A549 (cell line): ENCODE data around the gene FNDC10. TPM values are rescaled to one million over a fixed set of nuclear protein-coding genes. Genes with fewer than 3 reads are reported as not detected.

ENCODE experiments used
- ATAC-seq, 2 experiments: fragments of 200-7000 bp in 1 of 2; fragments of >200 bp in 1 of 2; cut with Nextera tagmentation in 1 of 2; cut with Tn5 transposase in 1 of 2; 3 replicates each; pipeline versions ENCODE4 v1.8.0 to v1.9.1; 2018 to 2020; ENCODE audit warnings: mild to moderate bottlenecking in 1 of 2, moderate library complexity in 1 of 2
- CTCF ChIA-PET: fragments of 300-600 bp; sonication (Branson Sonifier 250); formaldehyde crosslinking; extraction: SDS; loops from one replicate; lab custom pipeline; 2021; ENCODE audit warnings: antibody characterized with exemption, inconsistent platforms; lab: Yijun Ruan, JAX
- POLR2A ChIA-PET: fragments of 350-600 bp; formaldehyde crosslinking; extraction: SDS; loops from one replicate; lab custom pipeline; 2021; ENCODE audit warnings: antibody characterized with exemption, inconsistent platforms; lab: Yijun Ruan, JAX
- DNase-seq, 2 experiments: peaks; one replicate each; pipeline versions ENCODE4 v3.0.0 to v3.0.0-alpha.2; 2011 to 2016; ENCODE audit warnings: low read depth in 1 of 2, low spot score in 1 of 2
- FAIRE-seq: peaks from 2 replicates; lab custom pipeline; 2011; peaks lifted over from hg19 to GRCh38; lab: Jason Lieb, UNC
- H3K27ac ChIP-seq, 2 experiments: fragments of >200 bp; sonication (Bioruptor Twin); formaldehyde crosslinking; 3 replicates each; pipeline ENCODE4 v1.5.1; 2016 to 2017
- H3K4me1 ChIP-seq: fragments of >200 bp; sonication (Bioruptor Twin); formaldehyde crosslinking; 3 replicates; pipeline ENCODE4 v1.6.1; 2016
- H3K4me2 ChIP-seq: fragments of >200 bp; sonication (Bioruptor Twin); formaldehyde crosslinking; 3 replicates; pipeline ENCODE4 v1.6.1; 2016
- H3K4me3 ChIP-seq: fragments of >200 bp; sonication (Bioruptor Twin); formaldehyde crosslinking; 3 replicates; pipeline ENCODE4 v1.5.1; 2016
- H3K9me3 ChIP-seq: fragments of >200 bp; sonication (Bioruptor Twin); formaldehyde crosslinking; 3 replicates; pipeline ENCODE4 v1.6.1; 2016
- CBX2 ChIP-seq: fragments of 200-600 bp; sonication (generic); IDR thresholded peaks from 2 replicates; pipeline ENCODE4 v1.6.1; 2016; ENCODE audit warnings: low read depth, mild to moderate bottlenecking, borderline replicate concordance
- CBX8 ChIP-seq: fragments of 200-600 bp; sonication (generic); IDR thresholded peaks from 2 replicates; pipeline ENCODE4 v1.6.1; 2016
- CEBPB ChIP-seq, 2 experiments: fragments of >200 bp in 1 of 2; sonication (Bioruptor Twin) in 1 of 2; formaldehyde crosslinking in 1 of 2; IDR thresholded peaks; 2 replicates each; pipeline ENCODE4 v1.6.1; 2012 to 2016
- CHD4 ChIP-seq: fragments of 200-600 bp; sonication (generic); IDR thresholded peaks from 2 replicates; pipeline ENCODE4 v1.6.1; 2016; ENCODE audit warnings: antibody characterized with exemption, mild to moderate bottlenecking, borderline replicate concordance
- EHMT2 ChIP-seq: fragments of 200-600 bp; sonication (generic); IDR thresholded peaks from 2 replicates; pipeline ENCODE4 v1.6.1; 2016; ENCODE audit warnings: antibody characterized with exemption, low read depth, mild to moderate bottlenecking, moderate library complexity
- EP300 ChIP-seq, 2 experiments: fragments of >200 bp; sonication (Bioruptor Twin); formaldehyde crosslinking; IDR thresholded peaks; 2 replicates in 1 of 2; 3 replicates in 1 of 2; pipeline ENCODE4 v1.6.1; 2016 to 2017
- ESRRA ChIP-seq: fragments of 150-350 bp; IDR thresholded peaks from 2 replicates; pipeline ENCODE4 v1.6.1; 2014; ENCODE audit warnings: mild to moderate bottlenecking, low read length, borderline replicate concordance
- FOSB ChIP-seq: fragments of 250-450 bp; sonication (Bioruptor Pico); IDR thresholded peaks from 2 replicates; pipeline ENCODE4 v1.5.0; 2020; ENCODE audit warnings: mild to moderate bottlenecking, moderate library complexity
- GATA3 ChIP-seq: IDR thresholded peaks from 2 replicates; pipeline ENCODE4 v1.6.1; 2012; ENCODE audit warnings: borderline replicate concordance
- HOXB5 ChIP-seq: fragments of 250-450 bp; sonication (Bioruptor Pico); IDR thresholded peaks from 2 replicates; pipeline ENCODE4 v1.5.0; 2020; ENCODE audit warnings: mild to moderate bottlenecking, moderate library complexity
- JUN ChIP-seq, 2 experiments: fragments of >200 bp; sonication (Bioruptor Twin); formaldehyde crosslinking; IDR thresholded peaks; 2 replicates in 1 of 2; 3 replicates in 1 of 2; pipeline ENCODE4 v1.6.1; 2016 to 2017
- JUNB ChIP-seq: fragments of >200 bp; sonication (Bioruptor Twin); formaldehyde crosslinking; IDR thresholded peaks from 2 replicates; pipeline ENCODE4 v1.6.1; 2016
- KDM5A ChIP-seq: fragments of 200-600 bp; sonication (generic); IDR thresholded peaks from 2 replicates; pipeline ENCODE4 v1.6.1; 2016; ENCODE audit warnings: antibody characterized with exemption, mild to moderate bottlenecking
- MYC ChIP-seq: IDR thresholded peaks from 2 replicates; pipeline ENCODE4 v1.6.1; 2012; ENCODE audit warnings: mild to moderate bottlenecking, inconsistent platforms, low read length, improper control_type of control experiment, borderline replicate concordance
- POLR2AphosphoS2 ChIP-seq: conservative IDR thresholded peaks from 2 replicates; pipeline ENCODE4 v1.6.1; 2012; ENCODE audit warnings: low read length, improper control_type of control experiment, inconsistent platforms
- RAD21 ChIP-seq, 2 experiments: fragments of >200 bp in 1 of 2; sonication (Bioruptor Twin) in 1 of 2; formaldehyde crosslinking in 1 of 2; IDR thresholded peaks in 1 of 2; conservative IDR thresholded peaks in 1 of 2; 2 replicates in 1 of 2; 3 replicates in 1 of 2; pipeline ENCODE4 v1.6.1; 2012 to 2018; ENCODE audit warnings: inconsistent platforms in 1 of 2
- SREBF2 ChIP-seq: fragments of 450-650 bp; IDR thresholded peaks from 2 replicates; pipeline ENCODE4 v1.6.1; 2014; ENCODE audit warnings: mild to moderate bottlenecking, moderate library complexity
- ZC3H11A ChIP-seq: fragments of 450-650 bp; IDR thresholded peaks from 2 replicates; pipeline ENCODE4 v1.6.1; 2014; ENCODE audit warnings: antibody characterized with exemption, mild to moderate bottlenecking
- WGBS: methylation state at CpG from one replicate; pipeline ENCODE4 v1.1.6; 2017; ENCODE audit errors: missing lambda C conversion rate; 5-methylcytosine and 5-hydroxymethylcytosine counted together
- polyA plus RNA-seq, 4 experiments: library from polyadenylated mRNA; depleted of rRNA in 3 of 4; stranded (reverse); fragments of >200 nt; fragmentation: RNase III in 1 of 4; extraction: RNeasy Plus Mini Kit Qiagen cat#74134 plus additional on column Dnase treatment in 1 of 4; gene quantifications; 2 replicates in 3 of 4; 3 replicates in 1 of 4; pipeline ENCODE4 v1.2.3, GENCODE V29; 2011 to 2017
- TF ChIP-seq, protein P1 (sequence below): IDR thresholded peaks from 2 replicates; pipeline ENCODE4 v1.6.1; 2012
- TF ChIP-seq, protein P2 (sequence below): fragments of 150-350 bp; IDR thresholded peaks from 2 replicates; pipeline ENCODE4 v1.6.1; 2014; ENCODE audit warnings: low read depth, mild to moderate bottlenecking, low read length
- TF ChIP-seq, protein P3 (sequence below): fragments of >200 bp; sonication (Bioruptor Twin); formaldehyde crosslinking; IDR thresholded peaks from 2 replicates; pipeline ENCODE4 v1.6.1; 2016
- TF ChIP-seq, protein P4 (sequence below): IDR thresholded peaks from 2 replicates; pipeline ENCODE4 v1.6.1; 2012

Gene FNDC10
- polyA plus RNA-seq, 2 of the 4 experiments (the other 2 are of a cell fraction) = 0.56 to 4.0 TPM

DNA sequence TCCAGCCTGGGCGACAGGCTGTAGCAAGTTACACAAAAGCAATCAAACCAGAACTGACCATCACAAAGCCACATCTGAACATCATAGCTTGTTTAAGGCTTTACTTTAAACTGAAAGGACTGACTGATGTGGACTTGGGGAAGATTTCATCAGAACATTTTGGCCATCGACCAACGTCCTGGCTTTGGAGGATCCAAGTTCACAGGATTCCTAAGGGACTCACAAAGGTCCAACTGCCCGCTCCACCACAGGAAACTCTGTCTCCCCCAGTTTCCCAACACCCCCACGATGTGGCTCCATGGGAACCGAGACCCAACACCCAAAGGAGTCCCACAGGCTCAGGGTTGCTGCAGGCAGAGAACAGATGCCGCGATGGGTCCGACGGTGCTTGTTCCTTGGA is 34.6 kb downstream of the FNDC10 start:
- DNase-seq (no peak), ATAC-seq (no peak), FAIRE-seq (no peak)
- Histone ChIP-seq H3K4me1 (no peaks in the 10 kb centered on the region), H3K4me3 (no peak overlapping the region), H3K9me3 (no peaks in the 10 kb centered on the region), H3K4me2 (no peak overlapping the region), H3K27ac (0 out of 6 replicates have a peak overlapping the region, but pooled peaks of 1 of the 2 experiments have one; percentile 2)
- CTCF ChIA-PET = no interaction called here
- whole genome bisulfite sequencing = 98% methylated on average over 10 of the region's 10 CpGs
- POLR2A ChIA-PET = interaction anchor here (0.6 kb wide), 1 partner anchor 32 kb away, joined by 3 read pairs; no protein-coding TSS in a partner anchor
- TF ChIP-seq MYC (no peak), ESRRA (no peak), CHD4 (no peak), JUN (IDR thresholded peaks at IDR 0.05) (no peak), ZC3H11A (no peak), POLR2AphosphoS2 (no peak), RAD21 (conservative IDR thresholded peaks at IDR 0.05 in 1 of 2, IDR thresholded peaks at IDR 0.05 in 1 of 2) (no peak), CBX2 (no peak), EP300 (IDR thresholded peaks at IDR 0.05) (no peak)
- TF ChIP-seq, protein P1, sequence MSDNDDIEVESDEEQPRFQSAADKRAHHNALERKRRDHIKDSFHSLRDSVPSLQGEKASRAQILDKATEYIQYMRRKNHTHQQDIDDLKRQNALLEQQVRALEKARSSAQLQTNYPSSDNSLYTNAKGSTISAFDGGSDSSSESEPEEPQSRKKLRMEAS = no peak
- TF ChIP-seq, protein P2, sequence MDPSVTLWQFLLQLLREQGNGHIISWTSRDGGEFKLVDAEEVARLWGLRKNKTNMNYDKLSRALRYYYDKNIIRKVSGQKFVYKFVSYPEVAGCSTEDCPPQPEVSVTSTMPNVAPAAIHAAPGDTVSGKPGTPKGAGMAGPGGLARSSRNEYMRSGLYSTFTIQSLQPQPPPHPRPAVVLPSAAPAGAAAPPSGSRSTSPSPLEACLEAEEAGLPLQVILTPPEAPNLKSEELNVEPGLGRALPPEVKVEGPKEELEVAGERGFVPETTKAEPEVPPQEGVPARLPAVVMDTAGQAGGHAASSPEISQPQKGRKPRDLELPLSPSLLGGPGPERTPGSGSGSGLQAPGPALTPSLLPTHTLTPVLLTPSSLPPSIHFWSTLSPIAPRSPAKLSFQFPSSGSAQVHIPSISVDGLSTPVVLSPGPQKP = no peak

DNA sequence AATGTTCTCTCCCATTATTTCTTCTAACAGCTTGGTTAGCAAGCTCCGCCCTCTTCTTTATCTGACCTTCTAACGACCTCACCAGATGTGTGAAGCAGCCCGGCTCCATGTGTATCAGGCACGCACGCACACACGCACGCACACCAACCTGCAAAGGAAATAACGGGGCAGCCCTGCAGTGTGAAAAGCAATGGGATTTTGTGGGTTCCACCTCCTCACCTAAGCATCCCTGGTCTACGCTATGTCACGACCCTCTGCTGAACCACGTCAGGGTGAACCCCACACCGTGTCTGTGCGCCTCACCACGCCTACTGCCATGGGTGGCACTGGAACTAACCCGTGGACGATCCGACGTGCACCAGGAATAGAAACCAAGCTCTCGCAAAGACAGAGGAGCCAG is 35.7 kb downstream of the FNDC10 start:
- ChIA-PET CTCF (no interaction called here), POLR2A (no interaction called here)
- 92% methylated on average over 15 of the region's 19 CpGs for WGBS
- Histone ChIP-seq H3K4me3 (no peak overlapping the region), H3K9me3 (no peaks in the 10 kb centered on the region)
- no peak for TF ChIP-seq FOSB (CRISPR knock-in tag)
- TF ChIP-seq CBX8 = no peak
- no peak for TF ChIP-seq GATA3
- no peak for TF ChIP-seq SREBF2
- TF ChIP-seq KDM5A = no peak
- TF ChIP-seq, protein P2 = no peak
- TF ChIP-seq, all 56 proteins: peak for 0
- DNase-seq = no peak
- no peak for ATAC-seq
- no peak overlapping the region for H3K4me2 ChIP-seq
- H3K4me1 ChIP-seq = no peaks in the 10 kb centered on the region
- no peak for FAIRE-seq
- no peak overlapping the region for H3K27ac ChIP-seq

DNA sequence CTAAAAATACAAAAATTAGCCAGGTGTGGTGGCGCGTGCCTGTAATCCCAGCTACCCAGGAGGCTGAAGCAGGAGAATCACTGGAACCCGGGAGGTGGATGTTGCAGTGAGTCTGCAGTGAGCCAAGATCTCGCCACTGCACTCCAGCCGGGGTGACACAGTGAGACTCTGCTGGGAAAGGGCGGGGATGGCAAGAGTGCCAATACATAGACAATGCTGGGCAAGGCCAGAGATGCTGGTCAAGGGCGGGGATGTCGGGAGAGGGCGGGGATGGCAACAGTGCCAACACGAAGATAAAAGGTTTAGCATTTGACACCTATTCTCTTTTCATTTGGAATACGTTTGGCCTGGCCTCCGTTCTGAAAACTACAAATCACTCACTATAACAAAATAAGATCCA is 36.2 kb downstream of the FNDC10 start:
- no peak overlapping the region for H3K4me3 ChIP-seq
- no peak overlapping the region for H3K27ac ChIP-seq
- no peak overlapping the region for H3K4me2 ChIP-seq
- ATAC-seq (no peak), DNase-seq (no peak), FAIRE-seq (no peak)
- 94% methylated on average over 12 of the region's 12 CpGs for WGBS
- H3K9me3 ChIP-seq = no peaks in the 10 kb centered on the region
- no peak for TF ChIP-seq EHMT2
- no peak for TF ChIP-seq EP300 (IDR thresholded peaks at IDR 0.05)
- no peak for TF ChIP-seq JUNB
- no peak for TF ChIP-seq CBX2
- TF ChIP-seq CEBPB (IDR thresholded peaks at IDR 0.05) = no peak
- TF ChIP-seq POLR2AphosphoS2 = no peak
- TF ChIP-seq HOXB5 (CRISPR knock-in tag) = no peak
- TF ChIP-seq, protein P3, sequence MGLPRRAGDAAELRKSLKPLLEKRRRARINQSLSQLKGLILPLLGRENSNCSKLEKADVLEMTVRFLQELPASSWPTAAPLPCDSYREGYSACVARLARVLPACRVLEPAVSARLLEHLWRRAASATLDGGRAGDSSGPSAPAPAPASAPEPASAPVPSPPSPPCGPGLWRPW = no peak
- no peak for TF ChIP-seq KDM5A
- TF ChIP-seq, protein P4, sequence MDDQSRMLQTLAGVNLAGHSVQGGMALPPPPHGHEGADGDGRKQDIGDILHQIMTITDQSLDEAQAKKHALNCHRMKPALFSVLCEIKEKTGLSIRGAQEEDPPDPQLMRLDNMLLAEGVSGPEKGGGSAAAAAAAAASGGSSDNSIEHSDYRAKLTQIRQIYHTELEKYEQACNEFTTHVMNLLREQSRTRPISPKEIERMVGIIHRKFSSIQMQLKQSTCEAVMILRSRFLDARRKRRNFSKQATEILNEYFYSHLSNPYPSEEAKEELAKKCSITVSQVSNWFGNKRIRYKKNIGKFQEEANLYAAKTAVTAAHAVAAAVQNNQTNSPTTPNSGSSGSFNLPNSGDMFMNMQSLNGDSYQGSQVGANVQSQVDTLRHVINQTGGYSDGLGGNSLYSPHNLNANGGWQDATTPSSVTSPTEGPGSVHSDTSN = no peak
- POLR2A ChIA-PET = no interaction called here
- CTCF ChIA-PET = no interaction called here
- no peaks in the 10 kb centered on the region for H3K4me1 ChIP-seq
